T-helper 9 cell (primary cell): Measurements from ENCODE around the gene ZNF653.

Source experiments
- DNase-seq: peaks from one replicate; pipeline ENCODE4 v3.0.0-alpha.2; 2020

ZNF653 gene

GRCh38 chr19:11510444-11510843, 4.8 kb upstream of the ZNF653 start:
- DNase-seq = no peak

GRCh38 chr19:11507370-11508078, 1.9 kb upstream of the ZNF653 start:
- DNase-seq = no peak

GRCh38 chr19:11506967-11507366, 1.3 kb upstream of the ZNF653 start:
- DNase-seq = no peak

GRCh38 chr19:11506101-11506555, 489 bp upstream of the ZNF653 start:
- no peak for DNase-seq

GRCh38 chr19:11505032-11505503, 571 bp downstream of the ZNF653 start:
- peak; percentile 94 for DNase-seq

- no peak for DNase-seq
Observed at GRCh38 chr19:11504502-11505031, 1.1 kb downstream of the ZNF653 start.

GRCh38 chr19:11499890-11500420, 5.7 kb downstream of the ZNF653 start:
- DNase-seq = no peak

GRCh38 chr19:11499220-11499726, 6.4 kb downstream of the ZNF653 start:
- no peak for DNase-seq

- DNase-seq = peak; percentile 56
Observed at GRCh38 chr19:11496391-11497163, 9.1 kb downstream of the ZNF653 start.

GRCh38 chr19:11495885-11496284, 9.8 kb downstream of the ZNF653 start:
- DNase-seq = no peak

- DNase-seq = no peak
Observed at GRCh38 chr19:11495481-11495880, 10.2 kb downstream of the ZNF653 start.

- DNase-seq = no peak
Observed at GRCh38 chr19:11494634-11495285, 10.9 kb downstream of the ZNF653 start.

GRCh38 chr19:11489378-11489777, 16.3 kb downstream of the ZNF653 start:
- DNase-seq = no peak

GRCh38 chr19:11486661-11487503, 18.8 kb downstream of the ZNF653 start:
- DNase-seq = no peak

- no peak for DNase-seq
Observed at GRCh38 chr19:11485245-11485837, 20.3 kb downstream of the ZNF653 start.

GRCh38 chr19:11483366-11484111, 22.1 kb downstream of the ZNF653 start:
- no peak for DNase-seq

GRCh38 chr19:11482384-11483050, 23.1 kb downstream of the ZNF653 start:
- DNase-seq = peak; percentile 84

- DNase-seq = peak; percentile 23
Observed at GRCh38 chr19:11481534-11482383, 23.9 kb downstream of the ZNF653 start.
